CD14-positive monocyte (primary cell): ENCODE results near the gene TSG101. TPM values are rescaled to one million over a fixed set of nuclear protein-coding genes. Genes with fewer than 3 reads are reported as not detected.

ENCODE experiments used
- DNase-seq, 3 donors: peaks; one replicate each; pipeline ENCODE4 v3.0.0-alpha.2; 2011 to 2022
- H2AFZ ChIP-seq: 2 replicates; pipeline ENCODE4 v1.6.0; 2012; ENCODE audit warnings: mild to moderate bottlenecking, low read depth, low read length, inconsistent platforms; ENCODE audit not compliant: insufficient read depth, poor library complexity, severe bottlenecking
- H3K27ac ChIP-seq, 2 donors: 1 replicate in 1 of 2; 2 replicates in 1 of 2; pipeline ENCODE4 v1.5.1; 2012 to 2013; ENCODE audit warnings: low read length in 2 of 2, control low read depth in 1 of 2, inconsistent platforms in 1 of 2, low read depth in 1 of 2, mild to moderate bottlenecking in 1 of 2
- H3K27me3 ChIP-seq, 2 donors: one replicate each; pipeline versions ENCODE4 v1.6.0 to v1.6.1; 2011 to 2013; ENCODE audit warnings: low read length in 2 of 2; ENCODE audit not compliant: control insufficient read depth in 2 of 2, insufficient read depth in 2 of 2
- H3K36me3 ChIP-seq, 2 donors: replicated peaks in 1 of 2; 1 replicate in 1 of 2; 2 replicates in 1 of 2; pipeline versions ENCODE4 v1.5.1 to v1.6.1; 2012 to 2013; ENCODE audit warnings: low read length in 2 of 2, control low read depth in 1 of 2, inconsistent platforms in 1 of 2, mild to moderate bottlenecking in 1 of 2; ENCODE audit not compliant: insufficient read depth in 2 of 2, control insufficient read depth in 1 of 2
- H3K4me1 ChIP-seq, 2 donors: 1 replicate in 1 of 2; 2 replicates in 1 of 2; pipeline versions ENCODE4 v1.5.1 to v1.6.1; 2012 to 2013; ENCODE audit warnings: low read length in 2 of 2, control low read depth in 1 of 2, inconsistent platforms in 1 of 2, mild to moderate bottlenecking in 1 of 2, moderate library complexity in 1 of 2; ENCODE audit not compliant: insufficient read depth in 2 of 2, control insufficient read depth in 1 of 2
- H3K4me2 ChIP-seq: replicated peaks from 2 replicates; pipeline ENCODE3; 2012; ENCODE audit warnings: low read length, moderate library complexity, mild to moderate bottlenecking; ENCODE audit not compliant: poor library complexity, severe bottlenecking; ENCODE audit errors: extremely low read depth
- H3K4me3 ChIP-seq, 3 experiments: fragments of 200-600 bp in 1 of 3; sonication (generic) in 1 of 3; replicated peaks in 1 of 3; 1 replicate in 2 of 3; 2 replicates in 1 of 3; pipeline ENCODE4 v1.5.1; 2011 to 2013; ENCODE audit warnings: low read length in 3 of 3, mild to moderate bottlenecking in 3 of 3, control low read depth in 2 of 3, low read depth in 2 of 3, inconsistent platforms in 1 of 3, moderate library complexity in 1 of 3
- H3K79me2 ChIP-seq: 2 replicates; pipeline ENCODE4 v1.6.0; 2012; ENCODE audit warnings: mild to moderate bottlenecking, control low read depth, inconsistent platforms, low read length, moderate library complexity; ENCODE audit not compliant: insufficient read depth
- H3K9ac ChIP-seq: 2 replicates; pipeline ENCODE4 v1.6.0; 2017; ENCODE audit warnings: low read length, mild to moderate bottlenecking; ENCODE audit not compliant: insufficient read depth, poor library complexity, severe bottlenecking
- H3K9me3 ChIP-seq, 2 donors: replicated peaks in 1 of 2; 1 replicate in 1 of 2; 2 replicates in 1 of 2; pipeline versions ENCODE4 v1.5.1 to v1.6.1; 2012 to 2013; ENCODE audit warnings: low read length in 2 of 2, control low read depth in 1 of 2; ENCODE audit not compliant: control insufficient read depth in 1 of 2, insufficient read depth in 1 of 2
- H4K20me1 ChIP-seq: 2 replicates; pipeline ENCODE4 v1.6.0; 2012; ENCODE audit warnings: mild to moderate bottlenecking, low read length, control low read depth, moderate library complexity; ENCODE audit not compliant: insufficient read depth
- H3K27ac Mint-ChIP-seq, 7 donors: one replicate each; pipeline ENCODE4 v1.8.0; 2020; ENCODE audit warnings: mild to moderate bottlenecking in 7 of 7, mixed read lengths in 7 of 7, moderate library complexity in 6 of 7, inconsistent platforms in 2 of 7
- H3K27me3 Mint-ChIP-seq, 3 donors: one replicate each; pipeline ENCODE4 v1.8.0; 2021 to 2022; ENCODE audit warnings: low read depth in 3 of 3, mild to moderate bottlenecking in 3 of 3, mixed read lengths in 3 of 3, moderate library complexity in 3 of 3, inconsistent platforms in 1 of 3
- H3K36me3 Mint-ChIP-seq, 2 donors: one replicate each; pipeline ENCODE4 v1.8.0; 2020; ENCODE audit warnings: mixed read lengths in 2 of 2, inconsistent platforms in 1 of 2, mild to moderate bottlenecking in 1 of 2
- H3K4me1 Mint-ChIP-seq: one replicate; pipeline ENCODE4 v1.8.0; 2020; ENCODE audit warnings: mild to moderate bottlenecking, mixed read lengths
- H3K4me3 Mint-ChIP-seq, 2 donors: one replicate each; pipeline ENCODE4 v1.8.0; 2020; ENCODE audit warnings: mild to moderate bottlenecking in 2 of 2, mixed read lengths in 2 of 2, moderate library complexity in 1 of 2
- H3K9me3 Mint-ChIP-seq, 7 donors: one replicate each; pipeline ENCODE4 v1.8.0; 2020 to 2022; ENCODE audit warnings: mixed read lengths in 7 of 7, mild to moderate bottlenecking in 6 of 7, moderate library complexity in 6 of 7, inconsistent platforms in 2 of 7
- CTCF ChIP-seq: fragments of 200-600 bp; IDR thresholded peaks from one replicate; pipeline ENCODE4 v1.8.0; 2022; ENCODE audit warnings: antibody characterized with exemption, mild to moderate bottlenecking
- WGBS: methylation state at CpG from one replicate; pipeline ENCODE4 v1.1.5; 2013; ENCODE audit warnings: missing lambda C conversion rate; ENCODE audit not compliant: insufficient coverage; 5-methylcytosine and 5-hydroxymethylcytosine counted together
- intact Hi-C, 2 donors: fragments of 100-400 bp; cut with micrococcal nuclease; formaldehyde crosslinking; loops; one replicate each; pipeline versions ENCODE4 v1.15.0 to v1.15.1; 2023
- polyA plus RNA-seq, 3 donors: library from polyadenylated mRNA; depleted of rRNA in 1 of 3; unstranded in 2 of 3; stranded (reverse) in 1 of 3; fragments of 300-500 nt in 2 of 3; fragments of >200 nt in 1 of 3; fragmentation: Illumina TruSeq in 2 of 3; gene quantifications; 1 replicate in 2 of 3; 2 replicates in 1 of 3; pipeline ENCODE4 v1.2.3, GENCODE V29; 2012 to 2021

Gene TSG101
- polyA plus RNA-seq, 3 donors = 76.7 to 116 (median 112) TPM

GRCh38 chr11:18490319-18490718 is 36.4 kb downstream of the TSG101 start:
- Histone ChIP-seq H3K9me3 (no peaks in the 10 kb centered on the region), H2AFZ (no peak overlapping the region), H3K4me1 (no peaks in the 10 kb centered on the region), H4K20me1 (peaks cover 12% of the 10 kb centered on the region), H3K36me3 (peaks cover 67 to 90% of the 10 kb centered on the region in 2 donors), H3K79me2 (no peaks in the 10 kb centered on the region), H3K4me2 (no peak overlapping the region), H3K27me3 (no peaks in the 10 kb centered on the region), H3K9ac (no peak overlapping the region), H3K4me3 (no peak overlapping the region), H3K27ac (no peak overlapping the region)
- no peak overlapping the region for H3K27ac Mint-ChIP-seq
- H3K36me3 Mint-ChIP-seq = peaks cover 56 to 79% of the 10 kb centered on the region in 2 donors
- H3K9me3 Mint-ChIP-seq = peaks cover 0 to 3% (median 0%) of the 10 kb centered on the region in 7 donors
- H3K4me1 Mint-ChIP-seq = no peaks in the 10 kb centered on the region
- WGBS = 100% methylated on average over 1 of the region's 1 CpG
- intact Hi-C loops = no loop called here
- no peak for TF ChIP-seq CTCF
- no peak for DNase-seq
- no peak overlapping the region for H3K4me3 Mint-ChIP-seq
- no peaks in the 10 kb centered on the region for H3K27me3 Mint-ChIP-seq

DNA sequence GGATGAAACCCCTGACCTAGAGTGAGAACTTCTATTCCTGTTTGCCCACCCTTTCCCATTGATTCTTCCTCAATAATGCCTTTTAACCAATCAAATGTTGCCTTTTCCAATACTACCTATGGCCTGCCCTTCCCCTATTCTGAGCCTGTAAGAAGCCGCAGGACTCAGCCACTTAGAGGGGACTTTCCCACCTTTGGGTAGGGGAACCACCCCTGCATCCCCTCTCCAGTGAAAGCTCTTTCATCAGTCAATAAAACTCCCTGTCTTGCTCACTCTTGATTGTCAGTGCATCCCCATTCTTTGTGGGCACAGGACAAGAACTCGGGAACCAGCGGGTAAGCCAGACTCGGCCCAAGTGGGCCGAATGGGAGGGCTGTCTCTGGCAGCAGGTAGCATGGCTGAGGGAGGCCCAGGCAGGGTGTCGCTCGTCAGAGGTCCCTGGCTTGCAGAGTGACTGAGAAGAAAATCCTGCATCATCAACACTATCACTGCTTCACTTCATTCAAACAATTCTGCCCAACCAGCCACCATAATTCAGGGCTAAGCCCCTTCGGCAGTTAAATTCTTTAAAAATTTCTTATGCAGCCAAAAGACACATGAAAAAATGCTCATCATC is 40.7 kb downstream of the TSG101 start:
- Mint-ChIP-seq H3K27ac (no peak overlapping the region), H3K4me3 (no peak overlapping the region), H3K4me1 (no peaks in the 10 kb centered on the region), H3K27me3 (no peaks in the 10 kb centered on the region), H3K36me3 (peaks cover 69 to 87% of the 10 kb centered on the region in 2 donors), H3K9me3 (peaks cover 0 to 3% (median 0%) of the 10 kb centered on the region in 7 donors)
- H3K36me3 ChIP-seq = peaks cover 69 to 90% of the 10 kb centered on the region in 2 donors
- no peak overlapping the region for H3K27ac ChIP-seq
- no peaks in the 10 kb centered on the region for H3K4me1 ChIP-seq
- intact Hi-C loops = no loop called here
- H2AFZ ChIP-seq = no peak overlapping the region
- H3K79me2 ChIP-seq = no peaks in the 10 kb centered on the region
- no peak overlapping the region for H3K4me2 ChIP-seq
- no peaks in the 10 kb centered on the region for H4K20me1 ChIP-seq
- no peak overlapping the region for H3K9ac ChIP-seq
- H3K27me3 ChIP-seq = no peaks in the 10 kb centered on the region
- peak in 1 of 3 donors; percentile 6 for DNase-seq
- H3K4me3 ChIP-seq = no peak overlapping the region
- no peaks in the 10 kb centered on the region for H3K9me3 ChIP-seq
- 91% methylated on average over 5 of the region's 8 CpGs for WGBS
- TF ChIP-seq CTCF = no peak
